Middle frontal gyrus (tissue), 1 donor: ENCODE measurements around the gene AKAP9.
"Not testable (repeated sequence)": the region's sequence is repeated elsewhere in the genome, so short reads cannot be mapped to it uniquely, and the experiment has no call there.

Experiments
- DNase-seq: peaks from one replicate; pipeline ENCODE4 v3.0.0-alpha.2; 2015; ENCODE audit warnings: low spot score; ENCODE audit errors: extremely low spot score

The AKAP9 gene

DNA sequence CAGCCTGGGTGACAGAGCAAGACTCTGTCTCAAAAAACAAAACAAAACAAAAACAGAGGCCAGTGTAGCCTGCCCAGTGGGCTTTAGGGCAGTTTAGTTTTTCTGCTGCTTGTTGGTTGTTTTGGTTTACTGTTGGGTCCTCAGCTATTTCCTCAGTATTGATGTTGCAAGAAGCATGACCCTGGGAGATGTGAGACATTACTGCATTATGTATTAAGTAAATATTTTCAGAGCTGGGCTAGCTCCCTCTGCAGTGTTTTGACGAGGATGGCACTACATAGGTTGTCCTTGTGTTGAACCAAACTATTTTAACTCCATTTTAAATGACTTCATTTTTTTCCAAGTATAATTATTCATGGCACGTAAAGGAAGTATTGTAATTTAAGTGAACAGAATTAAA is 4.8 kb downstream of the AKAP9 start:
- no peak for DNase-seq

DNA sequence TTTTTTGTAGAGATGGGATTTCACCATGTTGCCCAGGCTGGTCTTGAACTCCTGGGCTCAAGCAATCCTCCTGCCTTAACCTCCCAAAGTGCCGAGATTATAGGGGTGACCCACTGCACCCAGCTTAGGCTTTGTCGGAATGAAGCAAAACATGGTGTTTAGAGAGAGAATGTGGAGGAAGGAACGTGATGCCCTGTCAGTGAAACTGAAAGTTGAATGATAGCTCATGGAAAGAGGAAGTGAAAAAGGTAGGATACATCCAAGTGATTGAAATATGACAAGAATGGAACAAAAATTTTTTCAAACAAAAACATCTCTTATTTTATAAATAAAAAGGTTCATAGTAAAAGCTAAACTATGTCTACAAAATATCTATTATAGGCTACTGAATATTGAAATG is 5.9 kb downstream of the AKAP9 start:
- DNase-seq, result no peak

DNA sequence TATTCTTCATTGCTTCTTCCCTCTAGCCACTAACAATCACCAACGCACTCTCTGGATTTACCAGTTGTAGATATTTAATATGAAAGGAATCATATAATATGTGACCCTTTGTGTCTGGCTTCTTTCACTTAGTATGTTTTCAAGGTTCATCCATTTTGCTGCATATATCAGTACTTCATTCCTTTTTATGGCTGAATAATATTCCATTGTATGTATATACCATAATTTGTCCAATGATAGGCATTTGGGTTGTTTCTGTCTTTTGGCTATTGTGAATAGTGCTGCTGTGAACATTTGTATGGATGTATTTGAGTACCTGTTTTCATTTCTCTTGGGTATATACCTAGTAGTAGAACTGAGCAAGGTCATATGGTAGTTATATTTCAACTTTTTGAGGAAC is 7.3 kb downstream of the AKAP9 start:
- DNase-seq, result no peak

- DNase-seq, result no peak
Measured at GRCh38 chr7:91949221-91950009, 8.8 kb downstream of the AKAP9 start.

DNA sequence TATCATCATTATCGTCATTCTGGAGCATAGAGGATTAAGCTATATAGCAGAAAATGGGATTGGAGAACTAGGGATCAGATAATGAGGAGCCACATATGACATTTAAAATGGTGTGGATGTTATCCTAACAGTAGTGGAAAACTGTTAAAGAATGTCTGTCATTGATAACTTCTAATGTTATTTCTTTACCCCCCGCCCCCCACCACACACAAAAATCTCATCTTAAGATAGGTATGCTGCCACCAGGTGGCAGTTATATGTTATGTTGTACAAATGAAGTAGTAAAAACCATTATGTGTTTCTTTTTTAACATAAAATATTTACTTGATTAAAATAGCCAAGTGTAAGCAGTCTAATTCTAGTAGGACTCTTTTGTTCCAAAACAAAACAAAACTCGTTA is 13.0 kb downstream of the AKAP9 start:
- DNase-seq, result no peak

- DNase-seq, result not testable (repeated sequence)
Measured at GRCh38 chr7:91956464-91956863, 15.8 kb downstream of the AKAP9 start.

GRCh38 chr7:91957232-91957631 is 16.6 kb downstream of the AKAP9 start:
- DNase-seq, result no peak

- DNase-seq, result no peak
Measured at GRCh38 chr7:91957823-91958222, 17.2 kb downstream of the AKAP9 start.

DNA sequence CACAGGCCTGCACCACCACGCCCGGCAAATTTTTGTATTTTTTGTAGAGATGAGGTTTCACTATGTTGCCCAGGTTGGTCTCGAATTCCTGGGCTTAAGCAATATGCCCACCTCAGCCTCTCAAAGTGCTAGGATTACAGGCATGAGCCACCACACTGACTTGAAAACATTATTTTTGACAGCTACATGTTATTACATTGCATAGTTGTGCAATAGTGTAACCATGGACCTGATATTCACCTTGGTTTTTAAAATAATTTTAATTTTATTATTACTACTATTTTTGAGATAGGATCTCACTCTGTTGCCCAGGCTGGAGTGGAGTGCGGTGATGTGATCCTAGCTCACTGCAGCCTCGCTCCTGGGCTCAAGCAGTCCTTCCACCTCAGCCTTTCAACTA is 18.4 kb downstream of the AKAP9 start:
- no peak for DNase-seq

GRCh38 chr7:91961816-91962215 is 21.2 kb downstream of the AKAP9 start:
- DNase-seq, result no peak

GRCh38 chr7:91962419-91962818 is 21.8 kb downstream of the AKAP9 start:
- no peak for DNase-seq

DNA sequence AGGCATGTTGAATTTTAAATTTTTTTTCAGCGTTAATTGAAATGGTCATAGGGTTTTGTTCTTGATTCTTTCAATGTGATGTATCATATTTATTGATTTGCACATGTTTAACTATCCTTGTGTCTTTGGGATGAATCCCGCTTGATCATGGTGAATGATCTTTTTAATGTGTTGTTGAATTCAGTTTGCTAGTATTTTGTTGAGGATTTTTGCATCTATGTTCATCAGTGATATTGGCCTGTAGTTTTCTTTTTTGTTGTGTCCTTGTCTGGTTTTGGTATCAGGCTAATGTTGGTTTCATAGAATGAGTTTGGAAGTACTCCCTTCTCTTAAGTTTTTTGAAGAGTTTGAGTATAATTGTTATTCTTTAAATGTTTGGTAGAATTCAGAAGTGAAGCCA is 26.9 kb downstream of the AKAP9 start:
- not testable (repeated sequence) for DNase-seq

GRCh38 chr7:91973639-91974038 is 33.0 kb downstream of the AKAP9 start:
- DNase-seq, result no peak

- DNase-seq, result no peak
Measured at GRCh38 chr7:91974066-91974465, 33.4 kb downstream of the AKAP9 start.

GRCh38 chr7:91976743-91977142 is 36.1 kb downstream of the AKAP9 start:
- DNase-seq, result no peak

DNA sequence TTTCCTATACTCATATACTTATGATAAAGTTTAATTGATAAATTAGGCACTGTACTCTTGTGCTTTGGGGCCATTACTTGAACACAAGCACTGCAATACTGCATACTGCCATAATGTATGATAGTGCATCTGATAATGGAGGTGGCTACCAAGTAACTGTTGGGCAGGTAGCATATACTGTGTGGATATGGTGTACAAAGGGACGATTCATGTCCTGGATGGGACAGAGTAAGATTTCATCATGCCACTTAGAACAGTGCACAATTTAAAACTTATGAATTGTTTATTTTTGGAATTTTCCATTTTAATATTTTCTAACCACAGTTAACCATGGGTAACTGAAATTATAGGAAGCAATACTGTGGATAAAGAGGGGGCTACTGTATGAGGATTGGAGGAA is 38.9 kb downstream of the AKAP9 start:
- DNase-seq, result no peak

DNA sequence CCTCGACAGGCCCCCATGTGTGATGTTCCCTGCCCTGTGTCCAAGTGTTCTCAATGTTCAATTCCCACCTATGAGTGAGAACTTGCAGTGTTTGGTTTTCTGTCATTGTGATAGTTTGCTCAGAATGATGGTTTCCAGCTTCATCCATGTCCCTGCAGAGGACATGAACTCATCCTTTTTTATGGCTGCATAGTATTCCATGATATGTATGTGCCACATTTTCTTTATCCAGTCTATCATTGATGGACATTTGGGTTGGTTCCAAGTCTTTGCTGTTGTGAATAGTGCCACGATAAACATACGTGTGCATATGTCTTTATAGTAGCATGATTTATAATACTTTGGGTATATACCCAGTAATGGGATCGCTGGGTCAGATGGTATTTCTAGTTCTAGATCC is 41.7 kb downstream of the AKAP9 start:
- not testable (repeated sequence) for DNase-seq

GRCh38 chr7:91988213-91988612 is 47.6 kb downstream of the AKAP9 start:
- no peak for DNase-seq

GRCh38 chr7:91993976-91994375 is 53.3 kb downstream of the AKAP9 start:
- no peak for DNase-seq

DNA sequence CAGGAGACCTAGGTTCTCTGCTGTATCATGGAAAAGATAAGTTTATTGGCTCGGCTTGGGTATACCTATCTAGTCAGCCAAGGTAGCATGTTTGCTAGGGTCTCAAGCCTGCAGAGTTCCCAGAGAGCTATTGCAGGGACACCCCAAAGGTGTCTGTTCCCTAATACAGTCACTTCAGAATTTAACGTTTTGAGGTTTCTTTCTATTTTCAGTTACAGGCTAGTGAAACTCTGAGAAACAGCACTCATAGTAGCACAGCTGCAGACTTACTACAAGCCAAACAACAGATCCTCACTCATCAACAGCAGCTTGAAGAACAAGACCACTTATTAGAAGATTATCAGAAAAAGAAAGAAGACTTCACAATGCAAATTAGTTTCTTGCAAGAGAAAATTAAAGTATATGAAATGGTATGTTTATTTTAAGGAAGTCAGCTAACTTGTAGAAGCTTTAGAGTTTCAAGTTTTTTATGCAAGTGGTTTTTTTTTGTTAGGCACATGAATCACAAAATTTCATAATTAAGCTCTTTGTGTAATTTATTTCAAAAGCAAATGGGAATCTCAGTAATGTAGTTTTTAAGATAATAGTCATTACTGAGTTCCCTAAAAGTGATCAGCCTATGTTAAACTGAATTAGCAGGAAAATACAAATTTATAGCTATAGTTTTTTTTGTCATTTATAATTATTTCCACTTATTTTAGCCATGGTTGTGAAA is 54.9 kb downstream of the AKAP9 start:
- no peak for DNase-seq

DNA sequence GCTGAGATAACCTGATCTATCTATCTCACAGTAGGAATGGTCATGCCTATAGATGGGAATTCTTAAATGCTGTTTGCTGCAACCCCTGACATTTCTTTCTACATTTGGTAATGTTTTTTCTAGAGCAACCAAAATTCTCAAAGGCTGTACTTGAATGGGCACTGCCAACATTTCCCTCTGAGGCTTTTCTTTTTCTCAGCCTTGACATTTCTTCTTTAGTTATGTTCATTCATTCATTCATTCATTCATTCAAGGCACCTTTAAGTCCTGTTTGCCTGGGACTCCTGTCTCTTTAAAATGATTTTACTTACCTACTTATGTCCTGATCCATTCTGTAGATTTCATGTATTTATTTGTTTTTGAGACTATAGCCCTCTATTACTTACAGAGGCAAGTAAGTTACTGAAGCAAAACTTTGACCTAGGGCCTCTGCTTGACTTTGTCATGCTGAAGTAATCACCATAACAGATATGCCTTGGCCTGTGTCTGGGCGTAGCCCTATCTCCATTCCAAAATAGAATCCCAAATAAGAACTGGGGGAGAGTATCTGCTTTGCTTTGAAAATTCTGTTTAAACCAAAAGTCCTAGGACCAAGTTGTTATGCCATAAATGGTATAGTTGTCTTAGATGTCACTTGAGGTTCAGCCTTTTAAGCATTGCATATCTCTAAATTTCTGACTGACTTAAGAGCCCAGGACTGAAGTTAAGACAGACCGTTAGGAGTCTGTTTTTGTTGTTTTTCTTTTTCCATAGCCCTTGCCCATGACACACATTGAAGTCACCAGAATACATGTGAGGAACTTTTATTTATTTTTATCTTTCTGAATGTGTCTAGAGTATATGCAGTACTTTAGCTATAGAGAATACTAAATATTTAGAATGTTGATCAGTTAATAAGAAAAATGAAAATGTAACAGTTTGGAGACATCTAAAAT is 59.2 kb downstream of the AKAP9 start:
- no peak for DNase-seq

- DNase-seq, result no peak
Measured at GRCh38 chr7:92002720-92003119, 62.1 kb downstream of the AKAP9 start.
